ACC112 (cell line): ENCODE results near the gene WIPF1.

Experiments used
- H2AFZ ChIP-seq: fragments of 200-600 bp; sonication (generic); one replicate; pipeline ENCODE4 v1.6.0; 2017; ENCODE audit warnings: antibody characterized with exemption, low read length; ENCODE audit not compliant: unreplicated experiment
- H3K27ac ChIP-seq: fragments of 200-600 bp; sonication (generic); 2 replicates; pipeline ENCODE4 v1.5.1; 2014; ENCODE audit warnings: low read depth, mild to moderate bottlenecking, antibody characterized with exemption, low read length, moderate library complexity
- H3K27me3 ChIP-seq: fragments of 200-600 bp; sonication (generic); 2 replicates; pipeline ENCODE4 v1.6.1; 2014; ENCODE audit warnings: mild to moderate bottlenecking, antibody characterized with exemption, low read length, moderate library complexity, mixed read lengths; ENCODE audit not compliant: insufficient read depth
- H3K36me3 ChIP-seq: fragments of 200-600 bp; sonication (generic); 2 replicates; pipeline ENCODE4 v1.6.1; 2016; ENCODE audit warnings: mild to moderate bottlenecking, antibody characterized with exemption, low read length, moderate library complexity, mixed read lengths; ENCODE audit not compliant: insufficient read depth
- H3K4me1 ChIP-seq: fragments of 200-600 bp; sonication (generic); one replicate; pipeline ENCODE4 v1.6.1; 2016; ENCODE audit warnings: low read length, mixed read lengths; ENCODE audit not compliant: insufficient read depth, unreplicated experiment, control insufficient read depth
- H3K4me3 ChIP-seq: fragments of 200-600 bp; sonication (generic); 2 replicates; pipeline ENCODE4 v1.5.1; 2014; ENCODE audit warnings: mild to moderate bottlenecking, low read depth, low read length
- H3K79me2 ChIP-seq: fragments of 200-600 bp; sonication (generic); one replicate; pipeline ENCODE4 v1.6.0; 2016; ENCODE audit warnings: low read length; ENCODE audit not compliant: control insufficient read depth, unreplicated experiment, insufficient read depth

The WIPF1 gene

GRCh38 chr2:174540893-174541292, 56.7 kb downstream of the WIPF1 start:
- Histone ChIP-seq H3K27me3 (0 out of 2 replicates have a peak, but pooled peaks cover 7% of the 10 kb centered on the region), H3K4me3 (no peak overlapping the region), H3K4me1 (no peaks in the 10 kb centered on the region), H3K36me3 (no peaks in the 10 kb centered on the region), H3K27ac (no peak overlapping the region), H3K79me2 (no peaks in the 10 kb centered on the region), H2AFZ (no peak overlapping the region)

GRCh38 chr2:174535757-174536703, 61.6 kb downstream of the WIPF1 start:
- no peak overlapping the region for H2AFZ ChIP-seq
- H3K79me2 ChIP-seq, result no peaks in the 10 kb centered on the region
- H3K4me3 ChIP-seq, result no peak overlapping the region

GRCh38 chr2:174535083-174535482, 62.5 kb downstream of the WIPF1 start:
- no peaks in the 10 kb centered on the region for H3K36me3 ChIP-seq
- H3K27ac ChIP-seq, result no peak overlapping the region
- H3K27me3 ChIP-seq, result no peaks in the 10 kb centered on the region
- H3K4me1 ChIP-seq, result peaks cover 10% of the 10 kb centered on the region
- H2AFZ ChIP-seq, result no peak overlapping the region
- H3K4me3 ChIP-seq, result no peak overlapping the region
- no peaks in the 10 kb centered on the region for H3K79me2 ChIP-seq

More at GRCh38 chr2:174535757-174536703, 61.6 kb downstream of the WIPF1 start:
- peaks cover 10% of the 10 kb centered on the region for H3K4me1 ChIP-seq
- no peaks in the 10 kb centered on the region for H3K27me3 ChIP-seq
- no peak overlapping the region for H3K27ac ChIP-seq
- H3K36me3 ChIP-seq, result no peaks in the 10 kb centered on the region

- Histone ChIP-seq H2AFZ (no peak overlapping the region), H3K27ac (no peak overlapping the region), H3K36me3 (no peaks in the 10 kb centered on the region), H3K4me3 (no peak overlapping the region), H3K4me1 (peaks cover 10% of the 10 kb centered on the region), H3K27me3 (peaks cover 7% of the 10 kb centered on the region), H3K79me2 (no peaks in the 10 kb centered on the region)
Measured at GRCh38 chr2:174529916-174530315, 67.7 kb downstream of the WIPF1 start.

GRCh38 chr2:174527959-174528358, 69.6 kb downstream of the WIPF1 start:
- H3K27me3 ChIP-seq, result peaks cover 7% of the 10 kb centered on the region
- no peak overlapping the region for H3K4me3 ChIP-seq
- peaks cover 10% of the 10 kb centered on the region for H3K4me1 ChIP-seq
- no peak overlapping the region for H3K27ac ChIP-seq
- H2AFZ ChIP-seq, result no peak overlapping the region
- no peaks in the 10 kb centered on the region for H3K79me2 ChIP-seq
- H3K36me3 ChIP-seq, result no peaks in the 10 kb centered on the region

GRCh38 chr2:174527101-174527721, 70.4 kb downstream of the WIPF1 start:
- no peak overlapping the region for H3K4me3 ChIP-seq
- peaks cover 7% of the 10 kb centered on the region for H3K27me3 ChIP-seq
- no peaks in the 10 kb centered on the region for H3K79me2 ChIP-seq
- H3K4me1 ChIP-seq, result peaks cover 9% of the 10 kb centered on the region
- no peak overlapping the region for H3K27ac ChIP-seq
- no peak overlapping the region for H2AFZ ChIP-seq
- H3K36me3 ChIP-seq, result no peaks in the 10 kb centered on the region

- H3K4me3 ChIP-seq, result no peak overlapping the region
- no peaks in the 10 kb centered on the region for H3K4me1 ChIP-seq
- H3K27me3 ChIP-seq, result peaks cover 29% of the 10 kb centered on the region
- no peak overlapping the region for H2AFZ ChIP-seq
- no peaks in the 10 kb centered on the region for H3K36me3 ChIP-seq
- H3K27ac ChIP-seq, result no peak overlapping the region
- H3K79me2 ChIP-seq, result no peaks in the 10 kb centered on the region
Measured at GRCh38 chr2:174524527-174524926, 73.1 kb downstream of the WIPF1 start.

- Histone ChIP-seq H3K27ac (no peak overlapping the region), H3K79me2 (no peaks in the 10 kb centered on the region), H3K36me3 (no peaks in the 10 kb centered on the region), H2AFZ (no peak overlapping the region), H3K4me3 (no peak overlapping the region), H3K27me3 (peaks cover 29% of the 10 kb centered on the region), H3K4me1 (no peaks in the 10 kb centered on the region)
Measured at GRCh38 chr2:174522553-174522952, 75.1 kb downstream of the WIPF1 start.

- peaks cover 22% of the 10 kb centered on the region for H3K27me3 ChIP-seq
- H3K36me3 ChIP-seq, result no peaks in the 10 kb centered on the region
Measured at GRCh38 chr2:174518395-174518794, 79.2 kb downstream of the WIPF1 start.

GRCh38 chr2:174516501-174517378, 80.9 kb downstream of the WIPF1 start:
- no peak overlapping the region for H3K4me3 ChIP-seq
- H2AFZ ChIP-seq, result peak overlapping the region; percentile 65
- H3K27me3 ChIP-seq, result peaks cover 18% of the 10 kb centered on the region
- no peaks in the 10 kb centered on the region for H3K79me2 ChIP-seq
- no peaks in the 10 kb centered on the region for H3K4me1 ChIP-seq
- H3K27ac ChIP-seq, result no peak overlapping the region
- H3K36me3 ChIP-seq, result no peaks in the 10 kb centered on the region

More at GRCh38 chr2:174518395-174518794, 79.2 kb downstream of the WIPF1 start:
- Histone ChIP-seq H3K27ac (no peak overlapping the region), H3K79me2 (no peaks in the 10 kb centered on the region), H2AFZ (no peak overlapping the region), H3K4me1 (no peaks in the 10 kb centered on the region), H3K4me3 (no peak overlapping the region)
